ENCODE measurements around the gene SPOCK3.
"Not testable (repeated sequence)": the region's sequence is repeated elsewhere in the genome, so short reads cannot be mapped to it uniquely, and the experiment has no call there.

The SPOCK3 gene

GRCh38 chr4:166777760-166778159 lies 456.5 kb downstream of the SPOCK3 start:
- Histone ChIP-seq H3K4me2 (ENCODE audit: insufficient read depth, low read length) (no peak overlapping the region), H3K9me3 (ENCODE audit: insufficient read depth, low read length, severe bottlenecking) (no peaks in the 10 kb centered on the region)

GRCh38 chr4:166763018-166763417 lies 471.3 kb downstream of the SPOCK3 start:
- no peaks in the 10 kb centered on the region for H3K27me3 ChIP-seq (ENCODE audit: insufficient read depth, low read length, poor library complexity)
- no peaks in the 10 kb centered on the region for H4K20me1 ChIP-seq (ENCODE audit: insufficient read depth, low read length)
- H2AFZ ChIP-seq (ENCODE audit: low read depth, low read length), result no peak overlapping the region
- ATAC-seq (ENCODE audit: insufficient read depth, low read depth) (no peak), DNase-seq (no peak)
- no peak overlapping the region for H3K27ac ChIP-seq (ENCODE audit: low read length)
- TF ChIP-seq EZH2 (IDR thresholded peaks at IDR 0.05; ENCODE audit: borderline replicate concordance, low read depth, low read length, severe bottlenecking), result no peak
- TF ChIP-seq CTCF (IDR thresholded peaks at IDR 0.05; ENCODE audit: borderline replicate concordance, extremely low read depth, low read length, poor library complexity, severe bottlenecking), result no peak
- H3K4me1 ChIP-seq (ENCODE audit: insufficient read depth, low read length), result no peaks in the 10 kb centered on the region
- H3K9me3 ChIP-seq (ENCODE audit: insufficient read depth, low read length, severe bottlenecking), result no peaks in the 10 kb centered on the region
- H3K4me2 ChIP-seq (ENCODE audit: insufficient read depth, low read length), result no peak overlapping the region
- no peaks in the 10 kb centered on the region for H3K36me3 ChIP-seq (ENCODE audit: insufficient read depth, low read length)
- no peaks in the 10 kb centered on the region for H3K79me2 ChIP-seq (ENCODE audit: insufficient read depth, low read length)
- no peak overlapping the region for H3K4me3 ChIP-seq (ENCODE audit: low read depth in 1 of 2, low read length in 2 of 2)
- H3K9ac ChIP-seq (ENCODE audit: low read depth, low read length), result no peak overlapping the region

More at GRCh38 chr4:166777760-166778159, 456.5 kb downstream of the SPOCK3 start:
- DNase-seq (no peak), ATAC-seq (ENCODE audit: insufficient read depth, low read depth) (no peak)
- Histone ChIP-seq H2AFZ (ENCODE audit: low read depth, low read length) (no peak overlapping the region), H3K9ac (ENCODE audit: low read depth, low read length) (no peak overlapping the region), H3K27ac (ENCODE audit: low read length) (no peak overlapping the region), H3K4me3 (ENCODE audit: low read depth in 1 of 2, low read length in 2 of 2) (no peak overlapping the region), H3K27me3 (ENCODE audit: insufficient read depth, low read length, poor library complexity) (no peaks in the 10 kb centered on the region), H3K79me2 (ENCODE audit: insufficient read depth, low read length) (no peaks in the 10 kb centered on the region), H4K20me1 (ENCODE audit: insufficient read depth, low read length) (no peaks in the 10 kb centered on the region), H3K4me1 (ENCODE audit: insufficient read depth, low read length) (no peaks in the 10 kb centered on the region), H3K36me3 (ENCODE audit: insufficient read depth, low read length) (no peaks in the 10 kb centered on the region)
- TF ChIP-seq CTCF (IDR thresholded peaks at IDR 0.05; ENCODE audit: borderline replicate concordance, extremely low read depth, low read length, poor library complexity, severe bottlenecking), result no peak
- no peak for TF ChIP-seq EZH2 (IDR thresholded peaks at IDR 0.05; ENCODE audit: borderline replicate concordance, low read depth, low read length, severe bottlenecking)

- ATAC-seq (ENCODE audit: insufficient read depth, low read depth) (no peak), DNase-seq (no peak)
- TF ChIP-seq CTCF (IDR thresholded peaks at IDR 0.05; ENCODE audit: borderline replicate concordance, extremely low read depth, low read length, poor library complexity, severe bottlenecking) (no peak), EZH2 (IDR thresholded peaks at IDR 0.05; ENCODE audit: borderline replicate concordance, low read depth, low read length, severe bottlenecking) (no peak)
- no peaks in the 10 kb centered on the region for H3K4me1 ChIP-seq (ENCODE audit: insufficient read depth, low read length)
- H3K27ac ChIP-seq (ENCODE audit: low read length), result no peak overlapping the region
- no peaks in the 10 kb centered on the region for H4K20me1 ChIP-seq (ENCODE audit: insufficient read depth, low read length)
- H3K9ac ChIP-seq (ENCODE audit: low read depth, low read length), result no peak overlapping the region
- no peak overlapping the region for H3K4me2 ChIP-seq (ENCODE audit: insufficient read depth, low read length)
- H3K79me2 ChIP-seq (ENCODE audit: insufficient read depth, low read length), result no peaks in the 10 kb centered on the region
- H3K36me3 ChIP-seq (ENCODE audit: insufficient read depth, low read length), result no peaks in the 10 kb centered on the region
- H2AFZ ChIP-seq (ENCODE audit: low read depth, low read length), result no peak overlapping the region
- H3K9me3 ChIP-seq (ENCODE audit: insufficient read depth, low read length, severe bottlenecking), result no peaks in the 10 kb centered on the region
- no peak overlapping the region for H3K4me3 ChIP-seq (ENCODE audit: low read depth in 1 of 2, low read length in 2 of 2)
- no peaks in the 10 kb centered on the region for H3K27me3 ChIP-seq (ENCODE audit: insufficient read depth, low read length, poor library complexity)
Observed at GRCh38 chr4:166741742-166742141, 492.6 kb downstream of the SPOCK3 start.

GRCh38 chr4:166739215-166739614 lies 495.1 kb downstream of the SPOCK3 start:
- not testable (repeated sequence) for H3K36me3 ChIP-seq (ENCODE audit: insufficient read depth, low read length); H3K79me2 ChIP-seq (ENCODE audit: insufficient read depth, low read length); DNase-seq; H3K4me1 ChIP-seq (ENCODE audit: insufficient read depth, low read length); H3K27ac ChIP-seq (ENCODE audit: low read length); H4K20me1 ChIP-seq (ENCODE audit: insufficient read depth, low read length); H3K4me3 ChIP-seq (ENCODE audit: low read depth in 1 of 2, low read length in 2 of 2); ATAC-seq (ENCODE audit: insufficient read depth, low read depth); H3K27me3 ChIP-seq (ENCODE audit: insufficient read depth, low read length, poor library complexity); H3K9me3 ChIP-seq (ENCODE audit: insufficient read depth, low read length, severe bottlenecking); H3K4me2 ChIP-seq (ENCODE audit: insufficient read depth, low read length); H2AFZ ChIP-seq (ENCODE audit: low read depth, low read length); H3K9ac ChIP-seq (ENCODE audit: low read depth, low read length)

Measured in DND-41 (cell line).